Stimulated activated CD4-positive, alpha-beta T cell treated with anti-CD3 and anti-CD28 coated beads, Interleukin-2, amount 100 ng/mL, for 24 hours (primary cell): ENCODE measurements around the gene SHCBP1L.
"Not testable (repeated sequence)": the region's sequence is repeated elsewhere in the genome, so short reads cannot be mapped to it uniquely, and the experiment has no call there.

Experiments used
- DNase-seq, 2 donors: peaks; one replicate each; pipeline ENCODE4 v3.0.0-alpha.2; 2020

SHCBP1L gene

GRCh38 chr1:182962554-182963115, 9.7 kb upstream of the SHCBP1L start:
- DNase-seq: peak in 1 of 2 donors; percentile 14

DNA sequence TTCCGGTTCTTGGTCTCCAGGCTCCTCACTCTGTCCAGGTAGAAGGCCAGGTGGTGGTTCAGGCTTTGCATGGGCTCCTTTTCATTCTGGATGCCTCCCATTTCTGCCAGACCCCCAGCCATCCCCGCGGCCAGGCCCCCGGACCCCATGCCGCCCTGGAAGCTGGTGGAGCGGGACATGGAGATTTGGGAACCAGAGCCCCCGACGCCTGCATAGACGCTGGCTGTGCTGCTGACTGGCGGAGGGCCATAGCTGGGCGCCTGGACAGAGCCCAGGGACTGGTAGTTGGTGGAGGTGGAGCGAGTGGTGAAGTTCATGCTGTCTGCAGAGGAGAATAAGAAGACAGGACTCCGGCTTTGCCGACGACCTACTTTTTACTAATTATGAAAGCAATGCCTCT, 7.1 kb upstream of the SHCBP1L start:
- no peak for DNase-seq

DNA sequence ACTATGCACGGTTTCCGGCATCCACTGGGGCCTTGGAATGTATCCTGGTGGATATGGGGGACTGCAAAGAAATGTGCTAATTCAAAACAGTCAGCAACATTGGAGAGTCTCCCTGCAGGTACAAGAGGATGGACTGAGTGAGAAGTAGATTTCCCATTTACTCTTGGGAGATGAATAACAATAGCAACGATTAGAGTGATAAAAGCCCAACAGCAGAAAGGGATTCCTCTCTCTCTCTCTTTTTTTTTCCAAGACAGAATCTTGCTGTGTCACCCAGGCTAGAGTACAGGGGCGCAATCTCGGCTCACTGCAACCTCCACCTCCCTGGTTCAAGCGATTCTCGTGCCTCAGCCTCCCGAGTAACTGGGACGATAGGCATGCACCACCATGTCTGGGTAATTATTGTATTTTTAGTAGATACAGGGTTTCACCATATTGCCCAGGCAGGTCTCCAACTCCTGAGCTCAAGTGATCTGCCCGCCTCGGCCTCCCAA, 5.0 kb upstream of the SHCBP1L start:
- no peak for DNase-seq

DNA sequence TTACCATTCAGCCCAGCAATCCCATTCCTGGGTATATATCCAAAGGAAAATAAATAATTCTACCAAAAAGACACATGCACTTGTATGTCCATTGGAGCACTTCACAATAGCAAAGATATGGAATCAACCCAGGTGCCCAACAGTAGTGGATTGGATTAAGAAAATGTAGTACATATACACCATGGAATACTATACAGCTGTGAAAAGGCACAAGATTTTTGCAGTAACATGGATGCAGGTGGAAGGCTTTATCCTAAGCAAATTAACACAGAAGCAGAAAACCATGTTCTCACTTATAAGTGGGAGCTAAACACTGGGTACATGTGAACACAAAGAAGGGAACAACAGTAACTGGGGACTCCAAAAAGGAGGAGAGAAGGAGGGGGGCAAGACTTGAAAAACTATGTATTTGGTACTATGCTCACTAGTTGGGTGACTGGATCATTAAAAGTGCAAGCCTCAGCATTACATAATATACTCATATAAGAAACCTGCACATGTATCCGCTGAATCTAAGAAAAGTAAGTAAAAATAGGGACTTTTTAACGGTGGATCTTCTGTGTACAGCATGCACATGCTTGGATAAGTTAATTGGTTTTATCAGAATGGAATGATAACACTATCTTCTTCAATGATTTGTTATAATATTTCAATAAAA, 3.9 kb upstream of the SHCBP1L start:
- no peak for DNase-seq

- no peak for DNase-seq
Measured at GRCh38 chr1:182955596-182956588, 2.9 kb upstream of the SHCBP1L start.

- DNase-seq: no peak
Measured at GRCh38 chr1:182953826-182954225, 860 bp upstream of the SHCBP1L start.

- not testable (repeated sequence) for DNase-seq
Measured at GRCh38 chr1:182943336-182943735, 9.6 kb downstream of the SHCBP1L start.

DNA sequence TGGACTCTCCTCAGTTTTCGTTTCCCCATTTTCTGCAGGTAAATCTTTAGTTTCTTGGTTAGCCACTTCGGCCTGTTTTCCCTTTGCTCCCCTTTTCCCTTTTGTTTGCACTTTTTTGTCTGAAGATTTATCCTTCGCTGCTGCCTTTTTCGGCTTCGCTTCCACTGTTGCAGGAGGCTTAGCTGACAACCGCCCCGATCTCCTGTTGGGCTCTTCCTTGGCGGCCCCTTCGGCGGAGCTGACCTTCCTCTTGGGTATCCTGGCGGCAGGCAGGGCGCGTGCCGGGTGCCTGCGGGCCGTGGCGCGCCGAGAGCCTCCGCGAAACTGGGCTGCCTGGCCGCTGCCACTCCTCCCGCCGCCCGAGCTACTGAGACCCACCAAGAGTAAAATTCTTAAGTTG, 10.8 kb downstream of the SHCBP1L start:
- not testable (repeated sequence) for DNase-seq

- no peak for DNase-seq
Measured at GRCh38 chr1:182939413-182939812, 13.6 kb downstream of the SHCBP1L start.

GRCh38 chr1:182935716-182936115, 17.2 kb downstream of the SHCBP1L start:
- DNase-seq: no peak

- no peak for DNase-seq
Measured at GRCh38 chr1:182930985-182931384, 22.0 kb downstream of the SHCBP1L start.

GRCh38 chr1:182927693-182928433, 25.1 kb downstream of the SHCBP1L start:
- DNase-seq: no peak

GRCh38 chr1:182925661-182926060, 27.3 kb downstream of the SHCBP1L start:
- no peak for DNase-seq

- no peak for DNase-seq
Measured at GRCh38 chr1:182917378-182917777, 35.6 kb downstream of the SHCBP1L start.

GRCh38 chr1:182913401-182913800, 39.6 kb downstream of the SHCBP1L start:
- no peak for DNase-seq

DNA sequence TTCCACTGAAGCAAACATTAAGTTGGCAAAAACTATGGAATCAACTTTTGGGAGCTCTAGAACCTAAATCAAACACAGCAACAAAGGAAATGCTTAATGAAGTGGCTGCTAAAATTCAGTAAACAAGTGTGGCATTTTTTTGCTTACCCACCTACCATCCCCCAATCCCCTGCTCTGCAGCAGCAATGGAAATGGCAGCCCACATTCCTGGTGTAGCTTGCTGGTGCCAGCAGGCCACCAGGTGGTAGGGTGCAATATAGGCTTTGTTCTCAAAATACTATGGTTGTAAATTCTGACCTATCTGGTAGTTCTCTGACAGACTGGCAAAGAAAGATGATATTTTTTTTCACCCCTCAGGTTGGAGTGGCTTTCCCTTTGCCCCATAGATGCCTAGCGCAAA, 42.8 kb downstream of the SHCBP1L start:
- DNase-seq: no peak

GRCh38 chr1:182909578-182909977, 43.4 kb downstream of the SHCBP1L start:
- no peak for DNase-seq

- DNase-seq: no peak
Measured at GRCh38 chr1:182905321-182905720, 47.6 kb downstream of the SHCBP1L start.

GRCh38 chr1:182901946-182902345, 51.0 kb downstream of the SHCBP1L start:
- not testable (repeated sequence) for DNase-seq

DNA sequence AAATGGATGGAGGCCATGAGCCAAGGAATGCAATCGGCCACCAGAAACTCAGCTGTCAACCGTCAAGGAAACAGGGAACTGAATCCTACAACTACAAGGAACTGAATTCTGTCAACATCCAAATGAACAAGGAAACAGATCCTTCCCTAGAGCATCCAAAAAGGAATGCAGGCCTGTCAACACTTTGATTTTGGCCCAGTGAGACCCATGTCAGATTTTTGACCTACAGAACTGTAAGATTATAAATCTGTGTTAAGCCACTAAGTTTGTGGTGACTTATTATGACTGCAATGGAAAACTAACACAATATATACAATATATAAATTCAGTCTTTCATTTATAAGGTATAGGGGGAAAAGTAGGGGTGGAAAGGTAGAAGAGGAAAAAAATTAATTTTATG, 55.3 kb downstream of the SHCBP1L start:
- no peak for DNase-seq

DNA sequence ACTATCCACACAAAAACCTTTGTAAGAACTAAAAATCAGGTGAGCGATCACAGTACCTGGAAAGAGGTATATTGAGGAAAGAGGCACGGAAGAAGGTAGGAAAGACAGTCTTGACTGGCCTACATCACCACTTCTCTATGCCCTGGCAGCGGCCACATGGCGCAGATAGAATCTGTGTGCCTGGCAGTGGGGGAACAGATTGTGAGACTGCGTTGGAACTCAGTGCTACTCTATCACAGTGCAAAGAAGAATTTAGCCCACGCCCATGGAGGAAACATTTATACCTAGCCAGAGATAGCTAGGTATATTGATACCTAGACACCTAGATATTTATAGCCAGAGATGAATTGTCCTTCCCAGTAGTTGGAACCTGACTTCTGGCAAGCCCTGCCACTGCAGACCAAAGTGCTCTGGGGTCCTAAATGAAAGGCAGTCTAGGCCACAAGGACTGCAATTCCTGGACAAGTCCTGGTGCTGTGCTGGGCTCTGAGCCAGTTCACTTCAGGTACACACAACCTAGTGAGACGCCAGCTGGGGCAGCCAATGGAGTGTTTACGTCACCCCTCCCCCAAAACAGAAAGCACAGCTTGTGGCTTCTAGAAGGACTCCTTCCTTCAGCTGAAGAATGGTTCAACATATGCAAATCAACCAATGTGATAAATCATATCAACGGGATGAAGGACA, 61.9 kb downstream of the SHCBP1L start:
- DNase-seq: no peak

DNA sequence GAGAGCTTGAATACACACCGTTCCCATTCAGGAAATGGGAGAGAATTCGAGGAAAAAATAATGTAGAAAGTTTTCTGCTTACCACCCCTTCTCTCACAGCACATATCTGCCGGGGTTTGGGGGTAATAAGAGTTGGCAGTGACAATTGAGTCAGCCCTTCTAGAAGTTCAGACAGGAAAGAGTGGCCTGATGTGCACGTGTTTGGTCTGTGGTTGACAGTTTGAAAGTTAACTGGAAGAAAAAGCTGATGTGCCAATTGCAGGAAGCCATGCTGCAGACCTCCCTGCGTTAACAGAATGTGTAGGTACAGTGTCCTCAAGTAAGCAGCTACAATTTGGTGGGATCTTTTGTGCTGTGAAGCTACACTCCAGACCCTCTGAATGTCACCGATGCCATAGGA, 63.0 kb downstream of the SHCBP1L start:
- DNase-seq: no peak
